ENCODE data around the gene FFAR1. TPM values are rescaled to one million over a fixed set of nuclear protein-coding genes. Genes with fewer than 3 reads are reported as not detected.

FFAR1 gene
- polyA plus RNA-seq, 1 donor (not counting 4 experiments of a cell fraction or from before 2014, with no cell fraction given): not detected

GRCh38 chr19:35375505-35376307 is 28.0 kb downstream of the FFAR1 start:
- H3K4me3 ChIP-seq (ENCODE audit: control insufficient read depth in 2 of 3, extremely low read depth in 1 of 3, insufficient read depth in 2 of 3, low read depth in 1 of 3, low read length in 3 of 3): no peak overlapping the region
- H3K9me3 ChIP-seq (ENCODE audit: control insufficient read depth, low read depth, low read length): no peaks in the 10 kb centered on the region
- H3K79me2 ChIP-seq (ENCODE audit: control insufficient read depth, insufficient read depth, low read length): no peaks in the 10 kb centered on the region
- no peaks in the 10 kb centered on the region for H3K9me1 ChIP-seq (ENCODE audit: control insufficient read depth, extremely low read depth, insufficient read depth, low read length)
- TF ChIP-seq CTCF (optimal IDR thresholded peaks at IDR 0.05 in 1 of 3, IDR thresholded peaks at IDR 0.05 in 1 of 3, conservative IDR thresholded peaks at IDR 0.05 in 1 of 3; ENCODE audit: extremely low read depth in 1 of 3, insufficient read depth in 2 of 3, low read length in 3 of 3) (no peak), EZH2 (IDR thresholded peaks at IDR 0.05; ENCODE audit: low read length) (no peak)
- H3K27me3 ChIP-seq (ENCODE audit: control insufficient read depth, extremely low read depth, insufficient read depth, low read length): no peaks in the 10 kb centered on the region
- H3K4me2 ChIP-seq (ENCODE audit: control insufficient read depth, extremely low read depth, insufficient read depth, low read depth, low read length): no peak overlapping the region
- H3K27ac ChIP-seq (ENCODE audit: control insufficient read depth, insufficient read depth, low read length): no peak overlapping the region
- H4K20me1 ChIP-seq (ENCODE audit: control insufficient read depth, extremely low read depth, insufficient read depth, low read length): no peaks in the 10 kb centered on the region
- no peaks in the 10 kb centered on the region for H3K36me3 ChIP-seq (ENCODE audit: control insufficient read depth in 2 of 2, extremely low read depth in 1 of 2, insufficient read depth in 2 of 2, low read length in 2 of 2)
- no peak overlapping the region for H2AFZ ChIP-seq (ENCODE audit: control insufficient read depth, low read length)
- no peak for DNase-seq (ENCODE audit: low read depth, low spot score)
- dilution Hi-C loops (cut with MboI; ENCODE audit: extremely low pct_ligation_motif_present, low sequenced_read_pairs): no loop called here
- no peak overlapping the region for H3K9ac ChIP-seq (ENCODE audit: control insufficient read depth, extremely low read depth, insufficient read depth, low read length)
- H3K4me1 ChIP-seq (ENCODE audit: control insufficient read depth, extremely low read depth, insufficient read depth, low read length): no peaks in the 10 kb centered on the region
- no peak for FAIRE-seq

- Histone ChIP-seq H3K4me2 (ENCODE audit: control insufficient read depth, extremely low read depth, insufficient read depth, low read depth, low read length) (no peak overlapping the region), H3K27me3 (ENCODE audit: control insufficient read depth, extremely low read depth, insufficient read depth, low read length) (no peaks in the 10 kb centered on the region), H3K36me3 (ENCODE audit: control insufficient read depth in 2 of 2, extremely low read depth in 1 of 2, insufficient read depth in 2 of 2, low read length in 2 of 2) (no peaks in the 10 kb centered on the region), H3K4me3 (ENCODE audit: control insufficient read depth in 2 of 3, extremely low read depth in 1 of 3, insufficient read depth in 2 of 3, low read depth in 1 of 3, low read length in 3 of 3) (no peak overlapping the region), H4K20me1 (ENCODE audit: control insufficient read depth, extremely low read depth, insufficient read depth, low read length) (no peaks in the 10 kb centered on the region), H3K79me2 (ENCODE audit: control insufficient read depth, insufficient read depth, low read length) (no peaks in the 10 kb centered on the region), H3K27ac (ENCODE audit: control insufficient read depth, insufficient read depth, low read length) (no peak overlapping the region), H3K9me3 (ENCODE audit: control insufficient read depth, low read depth, low read length) (no peaks in the 10 kb centered on the region), H3K9ac (ENCODE audit: control insufficient read depth, extremely low read depth, insufficient read depth, low read length) (no peak overlapping the region), H3K4me1 (ENCODE audit: control insufficient read depth, extremely low read depth, insufficient read depth, low read length) (no peaks in the 10 kb centered on the region), H3K9me1 (ENCODE audit: control insufficient read depth, extremely low read depth, insufficient read depth, low read length) (no peaks in the 10 kb centered on the region), H2AFZ (ENCODE audit: control insufficient read depth, low read length) (no peak overlapping the region)
- TF ChIP-seq EZH2 (IDR thresholded peaks at IDR 0.05; ENCODE audit: low read length): no peak
- TF ChIP-seq CTCF (optimal IDR thresholded peaks at IDR 0.05 in 1 of 3, IDR thresholded peaks at IDR 0.05 in 1 of 3, conservative IDR thresholded peaks at IDR 0.05 in 1 of 3; ENCODE audit: extremely low read depth in 1 of 3, insufficient read depth in 2 of 3, low read length in 3 of 3): no peak
- FAIRE-seq (no peak), DNase-seq (ENCODE audit: low read depth, low spot score) (no peak)
- dilution Hi-C loops (cut with MboI; ENCODE audit: extremely low pct_ligation_motif_present, low sequenced_read_pairs): no loop called here
Measured at GRCh38 chr19:35377656-35378055, 30.0 kb downstream of the FFAR1 start.

Data from keratinocyte (primary cell).